Esophagus muscularis mucosa (tissue), 4 donors: ENCODE data around the gene MICU1. TPM values are rescaled to one million over a fixed set of nuclear protein-coding genes. Genes with fewer than 3 reads are reported as not detected.

Source experiments
- DNase-seq: peaks from one replicate; pipeline ENCODE4 v3.0.0-alpha.2; 2017; ENCODE audit errors: extremely low spot score
- H3K27ac ChIP-seq, 4 donors: fragments of 200-600 bp; sonication (generic); replicated peaks in 1 of 4; 1 replicate in 3 of 4; 2 replicates in 1 of 4; pipeline ENCODE4 v1.5.1; 2016 to 2019; ENCODE audit warnings: mild to moderate bottlenecking in 1 of 4
- H3K27me3 ChIP-seq, 4 donors: fragments of 200-600 bp; sonication (generic); one replicate each; pipeline versions ENCODE4 v1.5.1 to v1.6.0; 2016 to 2019
- H3K36me3 ChIP-seq, 4 donors: fragments of 200-600 bp; sonication (generic); one replicate each; pipeline ENCODE4 v1.5.1; 2016 to 2019
- H3K4me1 ChIP-seq, 4 donors: fragments of 200-600 bp; sonication (generic); one replicate each; pipeline ENCODE4 v1.5.1; 2016 to 2019
- H3K4me3 ChIP-seq, 4 donors: fragments of 200-600 bp; sonication (generic); 1 replicate in 2 of 4; 2 replicates in 2 of 4; pipeline ENCODE4 v1.5.1; 2016 to 2019; ENCODE audit warnings: mild to moderate bottlenecking in 4 of 4, moderate library complexity in 1 of 4
- H3K9me3 ChIP-seq, 4 donors: fragments of 200-600 bp; sonication (generic); 1 replicate in 3 of 4; 2 replicates in 1 of 4; pipeline ENCODE4 v1.5.1; 2016 to 2019
- EP300 ChIP-seq: sonication (generic); formaldehyde crosslinking; IDR thresholded peaks from one replicate; pipeline ENCODE4 v1.6.1; 2017; ENCODE audit warnings: antibody characterized with exemption
- POLR2A ChIP-seq: fragments of 450-650 bp; IDR thresholded peaks from one replicate; pipeline ENCODE4 v1.6.1; 2017; ENCODE audit warnings: antibody characterized with exemption, moderate library complexity, mild to moderate bottlenecking, low read depth
- POLR2AphosphoS5 ChIP-seq, 2 donors: sonication (generic); formaldehyde crosslinking; IDR thresholded peaks; one replicate each; pipeline ENCODE4 v1.6.1; 2017; ENCODE audit warnings: antibody characterized with exemption in 2 of 2
- WGBS: methylation state at CpG from one replicate; pipeline ENCODE4 v1.1.5; 2018; 5-methylcytosine and 5-hydroxymethylcytosine counted together
- intact Hi-C: fragments of 100-400 bp; cut with DNase I; formaldehyde crosslinking; loops from one replicate; pipeline ENCODE4 v1.15.1; 2023
- total RNA-seq, 4 donors: library from RNA; depleted of rRNA; stranded (reverse); fragments of >200 nt; gene quantifications; one replicate each; pipeline versions ENCODE4 v1.1.0 to v1.2.1, GENCODE V29; 2016
- TF ChIP-seq, protein P1 (sequence below), 3 experiments: fragments of 200-600 bp in 2 of 3; fragments of 450-650 bp in 1 of 3; sonication (generic) in 2 of 3; IDR thresholded peaks; one replicate each; pipeline ENCODE4 v1.5.1; 2017 to 2019; ENCODE audit warnings: antibody characterized with exemption in 3 of 3, mild to moderate bottlenecking in 2 of 3, moderate library complexity in 1 of 3

MICU1 gene
- total RNA-seq, 4 donors from 2014 or later = 31.6 to 39.7 (median 35.0) TPM

DNA sequence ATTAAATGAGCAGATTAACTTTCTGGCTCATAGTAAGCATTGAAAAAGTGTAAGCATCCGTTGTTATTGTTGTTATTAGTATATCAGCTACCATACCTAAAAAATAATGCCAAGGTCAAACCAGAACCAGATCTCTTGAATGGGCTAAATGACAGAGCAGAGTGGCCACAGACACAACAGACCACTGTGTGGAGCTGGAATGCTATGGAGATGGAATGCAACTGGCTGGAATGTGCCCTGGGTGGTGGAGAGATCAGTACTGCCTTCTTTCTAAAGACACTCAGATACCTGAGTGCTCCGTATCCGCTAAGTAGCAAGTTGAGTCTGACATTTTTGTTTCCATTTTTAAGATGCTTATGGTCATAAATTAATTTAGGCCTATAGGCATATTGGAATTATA is 250.7 kb downstream of the MICU1 start:
- Histone ChIP-seq H3K9me3 (no peaks in the 10 kb centered on the region), H3K27ac (no peak overlapping the region), H3K4me3 (no peak overlapping the region), H3K36me3 (peaks cover 0 to 45% (median 17%) of the 10 kb centered on the region in 4 donors), H3K4me1 (no peaks in the 10 kb centered on the region), H3K27me3 (no peaks in the 10 kb centered on the region)
- intact Hi-C loops = no loop called here
- TF ChIP-seq, protein P1, sequence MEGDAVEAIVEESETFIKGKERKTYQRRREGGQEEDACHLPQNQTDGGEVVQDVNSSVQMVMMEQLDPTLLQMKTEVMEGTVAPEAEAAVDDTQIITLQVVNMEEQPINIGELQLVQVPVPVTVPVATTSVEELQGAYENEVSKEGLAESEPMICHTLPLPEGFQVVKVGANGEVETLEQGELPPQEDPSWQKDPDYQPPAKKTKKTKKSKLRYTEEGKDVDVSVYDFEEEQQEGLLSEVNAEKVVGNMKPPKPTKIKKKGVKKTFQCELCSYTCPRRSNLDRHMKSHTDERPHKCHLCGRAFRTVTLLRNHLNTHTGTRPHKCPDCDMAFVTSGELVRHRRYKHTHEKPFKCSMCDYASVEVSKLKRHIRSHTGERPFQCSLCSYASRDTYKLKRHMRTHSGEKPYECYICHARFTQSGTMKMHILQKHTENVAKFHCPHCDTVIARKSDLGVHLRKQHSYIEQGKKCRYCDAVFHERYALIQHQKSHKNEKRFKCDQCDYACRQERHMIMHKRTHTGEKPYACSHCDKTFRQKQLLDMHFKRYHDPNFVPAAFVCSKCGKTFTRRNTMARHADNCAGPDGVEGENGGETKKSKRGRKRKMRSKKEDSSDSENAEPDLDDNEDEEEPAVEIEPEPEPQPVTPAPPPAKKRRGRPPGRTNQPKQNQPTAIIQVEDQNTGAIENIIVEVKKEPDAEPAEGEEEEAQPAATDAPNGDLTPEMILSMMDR (IDR thresholded peaks at IDR 0.05) = no peak
- TF ChIP-seq EP300 = no peak
- TF ChIP-seq POLR2A = no peak
- no peak for TF ChIP-seq POLR2AphosphoS5 (IDR thresholded peaks at IDR 0.05)
- WGBS = 90% methylated on average over 3 of the region's 3 CpGs
- DNase-seq = no peak

DNA sequence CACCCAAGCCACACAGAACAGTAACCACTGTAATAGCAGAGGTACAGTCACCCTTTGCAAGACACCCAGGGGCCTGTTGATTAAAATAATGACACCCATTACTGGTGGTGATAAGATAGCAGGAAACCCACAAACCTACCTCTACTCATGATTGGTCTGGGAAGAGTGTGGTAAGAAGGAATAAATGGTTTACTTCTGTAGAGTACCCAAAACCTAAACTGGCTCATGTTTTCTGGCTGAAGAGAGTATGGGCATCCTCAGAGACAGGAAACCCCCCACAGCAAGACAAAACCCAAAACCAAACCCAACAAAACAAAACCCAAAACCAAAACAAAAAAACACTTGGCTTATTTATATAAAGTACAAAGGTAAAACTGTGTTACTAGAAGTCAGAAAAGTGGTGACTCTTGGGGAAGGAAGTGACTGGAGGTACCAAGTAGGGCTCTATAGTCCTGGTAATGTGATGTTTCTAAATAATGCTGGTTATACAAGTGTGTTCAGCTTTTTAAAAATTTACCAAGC is 255.6 kb downstream of the MICU1 start:
- Histone ChIP-seq H3K9me3 (no peaks in the 10 kb centered on the region), H3K27ac (no peak overlapping the region), H3K36me3 (peaks cover 5 to 75% (median 38%) of the 10 kb centered on the region in 4 donors), H3K4me1 (no peaks in the 10 kb centered on the region), H3K4me3 (no peak overlapping the region), H3K27me3 (no peaks in the 10 kb centered on the region)
- intact Hi-C loops = no loop called here
- DNase-seq = no peak
- no peak for TF ChIP-seq POLR2A
- TF ChIP-seq, protein P1 (IDR thresholded peaks at IDR 0.05) = no peak
- TF ChIP-seq POLR2AphosphoS5 (IDR thresholded peaks at IDR 0.05) = no peak
- TF ChIP-seq EP300 = no peak

DNA sequence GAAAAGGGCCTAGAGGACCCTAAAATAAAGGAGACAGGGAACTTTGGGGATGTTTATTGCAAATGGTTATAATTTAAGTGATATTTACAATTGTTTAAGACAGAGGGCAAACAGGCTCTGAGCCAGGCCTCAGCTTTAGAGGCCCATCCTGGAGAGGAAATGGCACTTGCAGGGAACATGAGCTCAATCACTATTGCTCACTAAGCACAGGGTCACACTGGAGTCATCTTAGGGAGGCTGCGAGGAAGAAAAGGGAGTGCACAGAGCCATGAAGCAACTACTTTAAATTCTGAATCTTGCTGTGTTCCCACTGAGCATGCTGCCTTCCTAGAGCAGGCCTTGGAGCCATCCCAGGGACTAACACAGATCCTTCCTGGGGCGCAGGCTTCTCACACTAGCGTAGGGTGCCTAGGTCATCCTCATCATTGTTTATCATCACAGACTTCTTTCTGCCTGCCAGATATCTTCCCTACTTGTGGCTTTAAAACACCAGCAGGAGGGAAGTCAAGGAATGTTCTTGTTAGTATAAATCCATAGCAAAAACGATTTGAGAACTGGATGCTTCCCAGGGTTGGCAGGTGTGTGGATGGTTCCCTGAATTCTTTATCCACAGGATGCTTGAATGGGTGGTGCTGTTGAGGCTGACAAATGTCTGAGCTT is 258.4 kb downstream of the MICU1 start:
- Histone ChIP-seq H3K4me1 (peaks cover 10 to 13% (median 11%) of the 10 kb centered on the region in 4 donors), H3K4me3 (no peak overlapping the region), H3K27me3 (no peaks in the 10 kb centered on the region), H3K27ac (no peak overlapping the region), H3K36me3 (peaks cover 5 to 56% (median 31%) of the 10 kb centered on the region in 4 donors), H3K9me3 (no peaks in the 10 kb centered on the region)
- intact Hi-C loops = loop anchor here (5.0 to 10.0 kb wide), 3 partner anchors 260 to 470 kb away; partner anchors contain the start of genes MCU and MICU1
- no peak for TF ChIP-seq EP300
- no peak for TF ChIP-seq POLR2A
- TF ChIP-seq, protein P1 (IDR thresholded peaks at IDR 0.05) = no peak
- no peak for TF ChIP-seq POLR2AphosphoS5 (IDR thresholded peaks at IDR 0.05)
- 68% methylated on average over 4 of the region's 4 CpGs for WGBS
- no peak for DNase-seq

DNA sequence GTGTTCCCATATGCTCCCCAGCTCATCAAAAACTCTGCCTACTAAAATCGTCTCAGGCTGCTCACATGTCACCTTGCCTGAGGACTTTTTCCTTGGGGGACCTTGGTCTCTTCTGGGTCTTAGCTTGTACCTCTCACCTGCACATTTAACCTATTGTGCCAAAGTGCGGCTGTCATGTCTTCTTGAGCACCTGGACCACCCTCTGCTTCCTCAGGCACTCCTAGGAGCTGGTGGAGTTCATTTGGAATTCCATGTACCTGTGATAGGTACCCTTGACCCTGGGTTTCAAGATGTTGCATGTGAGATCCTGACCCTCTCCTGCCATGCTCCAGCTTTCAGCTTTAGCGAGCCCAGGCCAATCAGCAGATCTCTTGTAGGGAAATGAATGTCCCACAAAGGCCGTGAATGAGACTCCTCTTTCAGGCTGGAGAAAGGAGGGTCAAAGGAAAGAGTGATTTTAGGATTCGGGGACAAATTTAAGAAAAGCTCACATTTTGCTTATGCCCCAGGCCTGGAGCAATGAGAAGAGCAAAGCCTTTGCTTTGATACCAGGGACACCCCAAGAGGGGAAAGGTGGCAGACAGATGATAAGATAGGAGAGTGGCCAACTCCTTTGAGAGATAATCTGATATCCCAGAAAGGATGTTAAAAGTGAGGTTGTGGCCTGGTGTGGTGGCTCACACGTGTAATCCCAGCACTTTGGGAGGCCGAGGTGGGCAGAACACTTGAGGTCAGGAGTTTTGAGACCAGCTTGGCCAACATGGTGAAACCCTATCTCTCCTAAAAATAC is 260.6 kb downstream of the MICU1 start:
- TF ChIP-seq EP300 (no peak), POLR2A (no peak), POLR2AphosphoS5 (IDR thresholded peaks at IDR 0.05) (no peak)
- TF ChIP-seq, protein P1 (IDR thresholded peaks at IDR 0.05) = no peak
- DNase-seq = no peak
- H3K36me3 ChIP-seq = peaks cover 5 to 36% (median 27%) of the 10 kb centered on the region in 4 donors
- H3K27ac ChIP-seq = no peak overlapping the region
- intact Hi-C loops = loop anchor here (5.0 to 10.0 kb wide), 3 partner anchors 262 to 472 kb away; partner anchors contain the start of genes MCU and MICU1
- peaks cover 10 to 13% (median 11%) of the 10 kb centered on the region in 4 donors for H3K4me1 ChIP-seq
- no peaks in the 10 kb centered on the region for H3K9me3 ChIP-seq
- H3K27me3 ChIP-seq = no peaks in the 10 kb centered on the region
- 82% methylated on average over 7 of the region's 7 CpGs for WGBS
- no peak overlapping the region for H3K4me3 ChIP-seq
